ENCODE measurements around the gene BRSK2.

Gene BRSK2

DNA sequence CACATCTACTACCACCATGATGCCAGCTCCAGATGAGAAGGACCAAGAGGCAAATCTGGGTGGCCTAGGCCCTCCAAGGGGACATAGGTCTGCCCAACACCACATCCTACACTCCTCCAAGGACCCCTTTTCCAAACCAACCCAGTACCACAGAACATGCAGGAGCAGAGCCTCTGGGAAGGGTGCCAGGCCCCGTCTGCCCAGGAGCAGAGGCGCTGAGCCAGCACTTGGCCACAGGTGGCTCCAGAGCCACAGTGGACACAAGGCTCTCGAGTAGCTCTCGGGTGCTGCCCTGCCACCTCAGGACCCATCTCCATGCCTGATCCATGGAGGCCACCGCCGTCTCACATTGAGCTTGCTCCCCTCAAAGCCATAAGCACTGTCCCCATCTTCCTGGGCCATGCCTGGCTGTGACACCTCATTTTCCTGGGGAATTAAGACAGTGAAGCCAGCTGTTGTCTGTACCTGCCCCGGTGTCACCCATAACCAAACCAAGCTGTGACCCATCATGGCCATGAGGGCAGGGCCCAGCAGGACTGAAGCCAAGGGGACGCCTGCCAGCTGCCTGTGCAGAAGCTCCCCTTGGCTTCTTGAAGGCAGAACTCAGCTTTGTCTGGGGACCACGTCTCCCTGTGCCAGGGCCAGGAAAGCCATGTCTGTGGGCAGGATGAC, 89.4 kb downstream of the BRSK2 start:
- TF ChIP-seq, protein P1, sequence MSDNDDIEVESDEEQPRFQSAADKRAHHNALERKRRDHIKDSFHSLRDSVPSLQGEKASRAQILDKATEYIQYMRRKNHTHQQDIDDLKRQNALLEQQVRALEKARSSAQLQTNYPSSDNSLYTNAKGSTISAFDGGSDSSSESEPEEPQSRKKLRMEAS (IDR thresholded peaks at IDR 0.05): no peak
- TF ChIP-seq ZBTB7A (IDR thresholded peaks at IDR 0.05; ENCODE audit: low read depth) (no peak), CREB1 (IDR thresholded peaks at IDR 0.05; ENCODE audit: low read depth) (no peak), TEAD4 (IDR thresholded peaks at IDR 0.05) (no peak), NFIC (IDR thresholded peaks at IDR 0.05) (no peak), EGR1 (IDR thresholded peaks at IDR 0.05) (no peak), RAD21 (IDR thresholded peaks at IDR 0.05; ENCODE audit: low read depth) (no peak), TAF1 (IDR thresholded peaks at IDR 0.05; ENCODE audit: low read depth) (no peak), FOXM1 (IDR thresholded peaks at IDR 0.05; ENCODE audit: borderline replicate concordance, low read depth) (no peak), YY1 (IDR thresholded peaks at IDR 0.05; ENCODE audit: low read depth) (no peak), TCF12 (IDR thresholded peaks at IDR 0.05; ENCODE audit: low read depth) (no peak), CEBPB (IDR thresholded peaks at IDR 0.05) (no peak), EP300 (IDR thresholded peaks at IDR 0.05; ENCODE audit: borderline replicate concordance) (no peak)
- TF ChIP-seq, protein P2, sequence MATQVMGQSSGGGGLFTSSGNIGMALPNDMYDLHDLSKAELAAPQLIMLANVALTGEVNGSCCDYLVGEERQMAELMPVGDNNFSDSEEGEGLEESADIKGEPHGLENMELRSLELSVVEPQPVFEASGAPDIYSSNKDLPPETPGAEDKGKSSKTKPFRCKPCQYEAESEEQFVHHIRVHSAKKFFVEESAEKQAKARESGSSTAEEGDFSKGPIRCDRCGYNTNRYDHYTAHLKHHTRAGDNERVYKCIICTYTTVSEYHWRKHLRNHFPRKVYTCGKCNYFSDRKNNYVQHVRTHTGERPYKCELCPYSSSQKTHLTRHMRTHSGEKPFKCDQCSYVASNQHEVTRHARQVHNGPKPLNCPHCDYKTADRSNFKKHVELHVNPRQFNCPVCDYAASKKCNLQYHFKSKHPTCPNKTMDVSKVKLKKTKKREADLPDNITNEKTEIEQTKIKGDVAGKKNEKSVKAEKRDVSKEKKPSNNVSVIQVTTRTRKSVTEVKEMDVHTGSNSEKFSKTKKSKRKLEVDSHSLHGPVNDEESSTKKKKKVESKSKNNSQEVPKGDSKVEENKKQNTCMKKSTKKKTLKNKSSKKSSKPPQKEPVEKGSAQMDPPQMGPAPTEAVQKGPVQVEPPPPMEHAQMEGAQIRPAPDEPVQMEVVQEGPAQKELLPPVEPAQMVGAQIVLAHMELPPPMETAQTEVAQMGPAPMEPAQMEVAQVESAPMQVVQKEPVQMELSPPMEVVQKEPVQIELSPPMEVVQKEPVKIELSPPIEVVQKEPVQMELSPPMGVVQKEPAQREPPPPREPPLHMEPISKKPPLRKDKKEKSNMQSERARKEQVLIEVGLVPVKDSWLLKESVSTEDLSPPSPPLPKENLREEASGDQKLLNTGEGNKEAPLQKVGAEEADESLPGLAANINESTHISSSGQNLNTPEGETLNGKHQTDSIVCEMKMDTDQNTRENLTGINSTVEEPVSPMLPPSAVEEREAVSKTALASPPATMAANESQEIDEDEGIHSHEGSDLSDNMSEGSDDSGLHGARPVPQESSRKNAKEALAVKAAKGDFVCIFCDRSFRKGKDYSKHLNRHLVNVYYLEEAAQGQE (IDR thresholded peaks at IDR 0.05; ENCODE audit: low read depth): no peak
- TF ChIP-seq, protein P3, sequence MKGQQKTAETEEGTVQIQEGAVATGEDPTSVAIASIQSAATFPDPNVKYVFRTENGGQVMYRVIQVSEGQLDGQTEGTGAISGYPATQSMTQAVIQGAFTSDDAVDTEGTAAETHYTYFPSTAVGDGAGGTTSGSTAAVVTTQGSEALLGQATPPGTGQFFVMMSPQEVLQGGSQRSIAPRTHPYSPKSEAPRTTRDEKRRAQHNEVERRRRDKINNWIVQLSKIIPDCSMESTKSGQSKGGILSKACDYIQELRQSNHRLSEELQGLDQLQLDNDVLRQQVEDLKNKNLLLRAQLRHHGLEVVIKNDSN (IDR thresholded peaks at IDR 0.05): no peak

DNA sequence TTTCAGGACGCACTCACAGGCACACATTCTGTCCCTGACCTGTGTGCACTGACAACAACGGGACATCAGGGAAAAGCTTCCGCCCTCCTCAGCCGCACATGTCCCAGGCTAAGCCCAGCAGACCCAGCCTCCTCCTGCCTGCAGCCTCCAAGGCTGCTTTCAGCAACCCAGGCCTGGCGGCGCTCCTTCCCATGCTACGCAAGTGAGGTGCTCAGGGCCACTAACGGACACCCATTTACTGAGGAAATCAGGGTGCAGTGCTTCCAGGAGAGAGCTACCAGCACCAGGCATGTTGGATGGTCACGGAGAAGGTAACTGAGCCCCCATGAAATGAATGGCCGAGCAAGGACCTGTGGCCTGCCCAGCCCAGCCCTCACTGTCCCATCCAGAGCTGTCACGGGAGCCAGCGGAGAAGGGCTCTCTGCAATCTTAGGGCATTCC, 90.0 kb downstream of the BRSK2 start:
- TF ChIP-seq CREB1 (IDR thresholded peaks at IDR 0.05; ENCODE audit: low read depth) (no peak), TAF1 (IDR thresholded peaks at IDR 0.05; ENCODE audit: low read depth) (no peak), ZBTB7A (IDR thresholded peaks at IDR 0.05; ENCODE audit: low read depth) (no peak), RAD21 (IDR thresholded peaks at IDR 0.05; ENCODE audit: low read depth) (no peak), TEAD4 (IDR thresholded peaks at IDR 0.05) (no peak), FOXM1 (IDR thresholded peaks at IDR 0.05; ENCODE audit: borderline replicate concordance, low read depth) (no peak), CEBPB (IDR thresholded peaks at IDR 0.05) (no peak), EP300 (IDR thresholded peaks at IDR 0.05; ENCODE audit: borderline replicate concordance) (no peak), NFIC (IDR thresholded peaks at IDR 0.05) (no peak), YY1 (IDR thresholded peaks at IDR 0.05; ENCODE audit: low read depth) (no peak), TCF12 (IDR thresholded peaks at IDR 0.05; ENCODE audit: low read depth) (no peak), EGR1 (IDR thresholded peaks at IDR 0.05) (no peak)
- TF ChIP-seq, protein P1 (IDR thresholded peaks at IDR 0.05): no peak
- TF ChIP-seq, protein P3 (IDR thresholded peaks at IDR 0.05): no peak
- TF ChIP-seq, protein P2 (IDR thresholded peaks at IDR 0.05; ENCODE audit: low read depth): no peak

DNA sequence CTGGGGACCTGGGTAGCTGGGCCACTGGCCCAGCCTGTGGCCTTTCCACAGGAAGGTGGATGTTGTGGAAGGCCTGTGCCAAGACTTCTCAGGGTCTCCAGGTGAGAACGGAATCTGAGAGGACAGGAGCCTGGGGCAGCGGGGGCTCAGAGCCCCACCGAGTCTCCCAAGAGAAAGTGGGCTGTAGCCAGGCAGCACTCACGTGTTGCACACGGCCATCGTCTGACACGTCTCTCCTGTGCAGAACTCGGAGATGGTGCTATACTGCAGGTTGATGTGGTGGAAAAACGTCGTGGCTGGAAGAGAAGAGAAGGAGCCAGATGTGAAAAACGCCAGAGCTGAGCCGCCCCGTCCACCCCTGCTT, 90.4 kb downstream of the BRSK2 start:
- TF ChIP-seq, protein P2 (IDR thresholded peaks at IDR 0.05; ENCODE audit: low read depth): no peak
- TF ChIP-seq, protein P3 (IDR thresholded peaks at IDR 0.05): no peak
- TF ChIP-seq FOXM1 (IDR thresholded peaks at IDR 0.05; ENCODE audit: borderline replicate concordance, low read depth) (no peak), NFIC (IDR thresholded peaks at IDR 0.05) (no peak), EP300 (IDR thresholded peaks at IDR 0.05; ENCODE audit: borderline replicate concordance) (no peak), RAD21 (IDR thresholded peaks at IDR 0.05; ENCODE audit: low read depth) (no peak), CEBPB (IDR thresholded peaks at IDR 0.05) (no peak), TAF1 (IDR thresholded peaks at IDR 0.05; ENCODE audit: low read depth) (no peak), YY1 (IDR thresholded peaks at IDR 0.05; ENCODE audit: low read depth) (no peak), TCF12 (IDR thresholded peaks at IDR 0.05; ENCODE audit: low read depth) (no peak), CREB1 (IDR thresholded peaks at IDR 0.05; ENCODE audit: low read depth) (no peak), EGR1 (IDR thresholded peaks at IDR 0.05) (no peak), TEAD4 (IDR thresholded peaks at IDR 0.05) (no peak), ZBTB7A (IDR thresholded peaks at IDR 0.05; ENCODE audit: low read depth) (no peak)
- TF ChIP-seq, protein P1 (IDR thresholded peaks at IDR 0.05): no peak
